ENCODE measurements around the gene TRPM1. TPM values are rescaled to one million over a fixed set of nuclear protein-coding genes. Genes with fewer than 3 reads are reported as not detected.
A peak's percentile ranks its signal among the peaks of the same experiment; 100 is the strongest.

Gene TRPM1
- total RNA-seq, 1 donor from 2014 or later: not detected

DNA sequence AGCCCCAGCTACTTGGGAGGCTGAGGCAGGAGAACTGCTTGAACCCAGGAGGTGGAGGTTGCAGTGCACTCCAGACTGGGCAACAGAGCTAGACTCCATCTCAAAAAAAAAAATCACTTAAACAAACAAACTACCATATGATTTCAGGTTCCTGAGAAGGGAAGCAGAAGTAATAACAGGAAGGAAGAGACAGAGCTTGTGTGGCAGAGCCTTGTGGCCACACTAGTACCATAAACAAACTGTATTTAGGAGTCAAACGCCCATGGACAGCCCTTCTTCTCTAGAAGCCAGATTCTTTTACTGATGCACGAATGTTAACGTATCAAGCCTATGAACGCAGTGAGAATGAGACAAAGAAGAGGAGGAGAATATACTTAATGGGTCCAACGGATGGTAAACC lies 122.1 kb downstream of the TRPM1 start:
- intact Hi-C loops (cut with DNase I): no loop called here
- no peak overlapping the region for H3K4me3 ChIP-seq
- TF ChIP-seq, protein P1, sequence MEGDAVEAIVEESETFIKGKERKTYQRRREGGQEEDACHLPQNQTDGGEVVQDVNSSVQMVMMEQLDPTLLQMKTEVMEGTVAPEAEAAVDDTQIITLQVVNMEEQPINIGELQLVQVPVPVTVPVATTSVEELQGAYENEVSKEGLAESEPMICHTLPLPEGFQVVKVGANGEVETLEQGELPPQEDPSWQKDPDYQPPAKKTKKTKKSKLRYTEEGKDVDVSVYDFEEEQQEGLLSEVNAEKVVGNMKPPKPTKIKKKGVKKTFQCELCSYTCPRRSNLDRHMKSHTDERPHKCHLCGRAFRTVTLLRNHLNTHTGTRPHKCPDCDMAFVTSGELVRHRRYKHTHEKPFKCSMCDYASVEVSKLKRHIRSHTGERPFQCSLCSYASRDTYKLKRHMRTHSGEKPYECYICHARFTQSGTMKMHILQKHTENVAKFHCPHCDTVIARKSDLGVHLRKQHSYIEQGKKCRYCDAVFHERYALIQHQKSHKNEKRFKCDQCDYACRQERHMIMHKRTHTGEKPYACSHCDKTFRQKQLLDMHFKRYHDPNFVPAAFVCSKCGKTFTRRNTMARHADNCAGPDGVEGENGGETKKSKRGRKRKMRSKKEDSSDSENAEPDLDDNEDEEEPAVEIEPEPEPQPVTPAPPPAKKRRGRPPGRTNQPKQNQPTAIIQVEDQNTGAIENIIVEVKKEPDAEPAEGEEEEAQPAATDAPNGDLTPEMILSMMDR (IDR thresholded peaks at IDR 0.05): no peak
- peaks cover 41% of the 10 kb centered on the region for H3K4me1 ChIP-seq
- no peaks in the 10 kb centered on the region for H3K27me3 ChIP-seq (ENCODE audit: low read depth)
- no peak overlapping the region for H3K27ac ChIP-seq
- H3K9me3 ChIP-seq: no peaks in the 10 kb centered on the region
- DNase-seq: no peak
- peak in 1 of 2 donors; percentile 59 for ATAC-seq
- peaks cover 46% of the 10 kb centered on the region for H3K36me3 ChIP-seq

DNA sequence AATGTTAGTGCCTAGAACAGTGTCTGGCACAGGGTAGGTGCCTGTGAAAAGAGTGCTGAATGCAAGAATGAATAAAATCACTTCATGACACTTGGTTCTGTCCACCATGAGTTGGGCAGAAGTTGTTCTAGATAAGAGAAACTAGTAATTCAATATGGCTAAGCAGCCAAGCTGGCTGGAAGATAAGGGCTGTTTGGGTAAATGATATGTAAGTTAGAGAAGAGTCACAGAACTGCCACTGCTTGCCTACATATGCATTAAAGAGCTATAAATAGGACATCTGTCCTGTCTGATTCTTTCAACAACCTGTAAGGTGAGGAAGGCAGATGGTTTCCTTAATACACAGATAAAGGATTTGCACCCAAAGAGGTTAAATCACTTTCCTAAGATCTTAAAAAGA lies 123.2 kb downstream of the TRPM1 start:
- ATAC-seq (no peak), DNase-seq (no peak)
- intact Hi-C loops (cut with DNase I): no loop called here
- TF ChIP-seq, protein P1 (IDR thresholded peaks at IDR 0.05): no peak
- peaks cover 57% of the 10 kb centered on the region for H3K36me3 ChIP-seq
- no peaks in the 10 kb centered on the region for H3K27me3 ChIP-seq (ENCODE audit: low read depth)
- peaks cover 30% of the 10 kb centered on the region for H3K4me1 ChIP-seq
- no peak overlapping the region for H3K4me3 ChIP-seq
- no peaks in the 10 kb centered on the region for H3K9me3 ChIP-seq
- H3K27ac ChIP-seq: no peak overlapping the region

DNA sequence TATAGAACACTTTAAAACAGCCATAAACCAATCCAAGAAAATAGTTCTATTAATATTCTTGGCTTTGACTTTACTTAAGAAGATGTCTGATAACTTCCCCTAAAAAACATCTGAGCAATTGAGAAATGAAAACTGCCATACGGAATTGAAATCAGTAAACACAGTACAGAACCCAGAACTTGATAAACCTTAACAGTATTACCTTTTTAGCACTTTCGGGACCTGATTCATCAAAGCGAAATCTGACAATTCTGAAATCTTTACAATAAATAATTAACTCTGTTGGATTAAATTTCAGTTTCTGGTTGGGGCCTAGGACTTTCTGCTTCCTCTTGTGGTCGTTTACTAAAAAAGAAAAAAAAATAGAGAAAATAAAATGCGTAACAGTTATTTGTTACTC lies 127.4 kb downstream of the TRPM1 start:
- Histone ChIP-seq H3K27ac (no peak overlapping the region), H3K9me3 (no peaks in the 10 kb centered on the region), H3K27me3 (ENCODE audit: low read depth) (no peaks in the 10 kb centered on the region), H3K36me3 (peaks cover 71% of the 10 kb centered on the region), H3K4me1 (peaks cover 15% of the 10 kb centered on the region), H3K4me3 (no peak overlapping the region)
- DNase-seq (no peak), ATAC-seq (no peak)
- intact Hi-C loops (cut with DNase I): no loop called here
- TF ChIP-seq, protein P1 (IDR thresholded peaks at IDR 0.05): no peak

DNA sequence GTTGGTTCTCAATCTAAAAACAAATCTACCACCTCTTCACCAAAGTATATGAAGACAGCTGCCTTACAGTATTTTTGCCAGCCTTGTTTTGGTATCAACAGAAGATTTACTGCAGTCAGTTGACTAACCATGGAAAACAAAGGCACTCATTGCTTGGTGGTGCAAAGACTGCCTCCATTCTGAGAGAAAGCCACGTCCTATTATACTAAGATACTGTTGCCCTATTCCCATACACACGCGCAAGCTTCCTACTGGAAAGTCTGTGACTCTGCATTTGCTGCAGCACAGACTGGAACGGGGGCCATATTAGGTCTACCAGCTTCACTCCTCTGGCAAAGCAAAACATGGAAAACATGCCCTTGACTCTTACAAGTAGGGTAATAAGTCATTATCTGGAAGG lies 128.1 kb downstream of the TRPM1 start:
- H3K27me3 ChIP-seq (ENCODE audit: low read depth): no peaks in the 10 kb centered on the region
- no peaks in the 10 kb centered on the region for H3K9me3 ChIP-seq
- intact Hi-C loops (cut with DNase I): no loop called here
- no peak overlapping the region for H3K27ac ChIP-seq
- peaks cover 71% of the 10 kb centered on the region for H3K36me3 ChIP-seq
- ATAC-seq (no peak), DNase-seq (no peak)
- TF ChIP-seq, protein P1 (IDR thresholded peaks at IDR 0.05): no peak
- H3K4me1 ChIP-seq: peaks cover 15% of the 10 kb centered on the region
- H3K4me3 ChIP-seq: no peak overlapping the region

DNA sequence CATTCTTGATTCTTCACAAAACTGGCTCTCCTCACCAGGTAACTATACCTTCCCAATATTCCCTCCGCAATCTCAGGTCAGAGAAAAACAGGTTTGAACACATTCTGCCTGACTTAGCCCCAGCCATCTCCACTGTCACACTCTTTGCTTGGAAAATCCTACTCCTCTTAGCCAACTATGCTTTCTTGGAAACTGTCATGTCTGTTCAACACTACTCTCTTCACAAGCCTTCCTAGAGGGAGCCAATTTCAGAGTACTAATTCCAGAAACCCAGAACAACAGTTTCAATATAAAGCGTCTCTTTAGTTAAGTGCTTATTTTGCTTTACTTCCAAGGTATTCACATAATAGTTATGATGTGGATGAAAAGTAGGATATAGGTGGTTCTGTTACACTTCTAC lies 131.8 kb downstream of the TRPM1 start:
- Histone ChIP-seq H3K27ac (no peak overlapping the region), H3K4me3 (no peak overlapping the region), H3K36me3 (peaks cover 78% of the 10 kb centered on the region), H3K27me3 (ENCODE audit: low read depth) (no peaks in the 10 kb centered on the region), H3K4me1 (no peaks in the 10 kb centered on the region), H3K9me3 (no peaks in the 10 kb centered on the region)
- intact Hi-C loops (cut with DNase I): no loop called here
- no peak for DNase-seq
- no peak for ATAC-seq
- TF ChIP-seq, protein P1 (IDR thresholded peaks at IDR 0.05): no peak

DNA sequence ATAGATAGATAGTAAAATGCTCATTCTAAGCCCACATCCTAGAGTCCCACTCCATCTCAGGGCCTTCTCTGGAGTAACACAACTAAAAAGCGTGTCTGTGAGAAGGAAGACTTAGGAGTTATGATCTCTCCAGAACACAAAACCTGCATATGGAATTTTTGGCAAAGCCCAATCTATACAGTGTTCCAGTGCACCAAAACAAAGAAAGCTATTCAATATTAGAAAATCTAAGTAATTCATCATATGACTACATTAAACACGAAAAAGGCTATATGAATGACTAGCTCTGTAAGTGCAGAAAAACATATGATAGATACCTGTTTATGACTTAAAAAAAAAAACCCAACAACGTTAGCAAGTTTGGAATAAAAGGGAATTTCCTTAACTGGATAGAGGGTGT lies 137.8 kb downstream of the TRPM1 start:
- DNase-seq (no peak), ATAC-seq (no peak)
- no peak overlapping the region for H3K4me3 ChIP-seq
- H3K36me3 ChIP-seq: peaks cover 85% of the 10 kb centered on the region
- H3K4me1 ChIP-seq: no peaks in the 10 kb centered on the region
- no peaks in the 10 kb centered on the region for H3K9me3 ChIP-seq
- TF ChIP-seq, protein P1 (IDR thresholded peaks at IDR 0.05): no peak
- intact Hi-C loops (cut with DNase I): no loop called here
- H3K27ac ChIP-seq: no peak overlapping the region
- no peaks in the 10 kb centered on the region for H3K27me3 ChIP-seq (ENCODE audit: low read depth)

Measured in lower lobe of right lung (tissue), 2 donors.